ENCODE data around the gene ADAMTS2. TPM values are rescaled to one million over a fixed set of nuclear protein-coding genes. Genes with fewer than 3 reads are reported as not detected.

Gene ADAMTS2
- polyA plus RNA-seq, 3 donors: 5.3 to 40.7 (median 14.6) TPM

Other genes with a start within 250 kb of the ADAMTS2 start
- 10 to 100 TPM; 19.5 to 37.0 (median 25.5) TPM for gene RUFY1, start 205.1 kb upstream of the ADAMTS2 start, polyA plus RNA-seq